Iris pigment epithelial cell (primary cell): ENCODE data around the gene SLC25A51.

Source experiments
- DNase-seq: peaks from one replicate; pipeline ENCODE4 v3.0.0-alpha.2; 2011; ENCODE audit warnings: low read depth

SLC25A51 gene, protein sequence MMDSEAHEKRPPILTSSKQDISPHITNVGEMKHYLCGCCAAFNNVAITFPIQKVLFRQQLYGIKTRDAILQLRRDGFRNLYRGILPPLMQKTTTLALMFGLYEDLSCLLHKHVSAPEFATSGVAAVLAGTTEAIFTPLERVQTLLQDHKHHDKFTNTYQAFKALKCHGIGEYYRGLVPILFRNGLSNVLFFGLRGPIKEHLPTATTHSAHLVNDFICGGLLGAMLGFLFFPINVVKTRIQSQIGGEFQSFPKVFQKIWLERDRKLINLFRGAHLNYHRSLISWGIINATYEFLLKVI

GRCh38 chr9:37903647-37904444, at the start of gene SLC25A51:
SLC25A51 (minus strand) TSS chr9:37904127; CDS start chr9:37888550, 15,577 bp downstream.
- DNase-seq = peak; percentile 89

DNA sequence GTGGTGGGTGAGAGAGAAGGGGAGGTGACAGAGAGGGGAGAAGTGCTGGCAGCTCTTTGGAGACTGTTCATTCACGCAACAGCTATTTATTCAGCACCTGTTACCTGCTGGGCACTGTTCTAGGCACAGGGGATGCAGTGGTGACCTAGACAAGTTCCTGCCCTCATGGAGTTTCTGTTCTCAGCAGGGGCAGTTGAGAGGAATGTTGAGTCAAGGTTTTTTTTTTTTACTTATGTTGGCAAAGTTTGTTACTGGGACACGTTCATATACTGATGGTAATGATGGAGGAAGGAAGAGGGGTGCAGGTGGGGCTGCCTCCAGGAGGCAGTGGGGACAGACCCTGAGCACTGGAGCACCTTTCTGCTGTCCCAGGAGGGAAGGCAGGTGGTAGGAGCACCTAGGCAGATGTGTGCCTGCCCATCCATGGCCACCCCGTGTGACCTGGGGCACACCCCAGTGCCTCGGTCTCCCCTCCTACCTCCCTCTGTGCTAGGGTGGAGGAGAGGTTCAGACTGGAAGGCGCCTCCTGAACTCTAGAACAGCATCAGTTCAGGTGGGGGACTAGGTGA, 49.4 kb upstream of the SLC25A51 start:
- DNase-seq = no peak

DNA sequence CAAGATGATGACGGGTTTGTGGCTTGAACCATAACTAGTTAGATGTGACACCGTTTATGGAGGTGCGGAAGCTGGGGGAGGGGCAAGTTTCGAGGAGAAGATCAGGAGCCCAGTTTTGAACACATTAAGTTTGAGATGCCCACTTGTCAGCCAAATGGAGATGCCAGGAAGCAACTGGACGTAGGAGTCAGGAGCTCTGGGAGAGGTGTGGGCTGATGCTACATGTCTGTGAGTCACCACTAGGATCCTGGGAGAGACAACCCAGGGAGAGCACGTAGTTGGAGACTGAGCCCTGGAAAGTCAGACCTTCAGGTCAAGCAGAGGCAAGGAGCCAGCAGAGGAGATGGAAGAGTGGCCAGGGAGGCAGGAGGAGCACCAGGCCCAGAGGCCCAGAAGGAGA, 48.8 kb upstream of the SLC25A51 start:
- DNase-seq = peak; percentile 70

DNA sequence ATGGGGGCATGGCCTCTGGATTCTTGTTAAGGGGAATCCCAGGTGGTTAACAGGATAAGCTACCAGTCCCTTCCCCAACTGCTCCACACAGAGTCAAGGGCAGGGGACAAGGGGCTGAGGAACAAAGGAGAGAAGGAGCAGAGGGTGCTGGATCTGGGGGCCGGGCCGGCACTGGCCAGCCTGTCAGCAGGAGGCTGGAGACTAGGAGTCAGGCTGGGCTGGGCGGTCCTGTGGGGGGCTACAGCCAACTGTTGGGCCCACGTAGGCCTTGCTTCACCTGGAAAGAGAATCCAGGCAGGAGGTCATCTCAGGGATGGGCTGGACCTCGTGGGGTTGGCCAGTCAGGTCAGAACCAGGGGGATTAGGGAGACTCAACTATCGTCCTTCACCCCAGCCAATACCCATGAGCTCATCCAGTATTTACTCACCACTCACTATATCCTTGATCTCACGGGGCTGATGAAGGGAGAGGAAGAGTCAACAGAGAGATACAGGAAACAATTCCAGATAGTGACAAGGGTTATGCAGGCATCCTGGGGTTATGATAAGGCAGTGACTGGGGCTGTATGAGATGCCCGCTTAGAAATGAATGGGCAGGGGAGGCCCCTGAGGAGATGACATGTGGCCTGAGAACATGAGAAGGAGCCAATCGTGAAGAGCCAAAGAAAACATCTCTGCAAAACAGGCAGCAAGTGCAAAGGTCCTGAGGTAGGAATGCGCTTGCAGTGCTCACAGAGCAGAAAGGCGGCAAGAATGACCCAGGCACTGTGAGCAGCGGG, 47.9 kb upstream of the SLC25A51 start:
- no peak for DNase-seq

GRCh38 chr9:37950561-37950960, 46.6 kb upstream of the SLC25A51 start:
- DNase-seq = no peak

DNA sequence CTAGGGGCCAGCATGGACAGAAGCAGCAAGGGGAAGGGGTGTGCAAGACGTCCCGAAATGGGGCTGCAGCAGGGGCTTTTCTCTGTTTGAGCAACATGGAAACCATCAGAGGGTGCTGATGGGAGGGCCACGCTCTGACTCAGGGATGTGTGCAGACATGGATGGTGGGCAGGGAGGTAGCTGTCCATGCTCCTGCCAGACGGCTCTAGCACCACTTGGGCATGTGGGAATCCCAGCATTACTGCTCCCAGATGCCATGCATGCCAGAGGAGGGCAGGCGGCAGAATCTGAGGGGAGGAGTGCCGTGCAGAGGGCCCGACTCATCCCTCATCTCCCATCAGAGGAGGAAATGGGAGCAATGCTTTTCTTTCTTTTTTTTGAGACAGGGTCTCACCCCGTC, 45.6 kb upstream of the SLC25A51 start:
- no peak for DNase-seq

GRCh38 chr9:37948417-37948980, 44.6 kb upstream of the SLC25A51 start:
- DNase-seq = no peak

- no peak for DNase-seq
Measured at GRCh38 chr9:37947977-37948376, 44.0 kb upstream of the SLC25A51 start.

- DNase-seq = no peak
Measured at GRCh38 chr9:37947471-37947870, 43.5 kb upstream of the SLC25A51 start.

- DNase-seq = no peak
Measured at GRCh38 chr9:37946971-37947370, 43.0 kb upstream of the SLC25A51 start.

- no peak for DNase-seq
Measured at GRCh38 chr9:37946041-37946440, 42.1 kb upstream of the SLC25A51 start.

- DNase-seq = peak; percentile 45
Measured at GRCh38 chr9:37944671-37945481, 40.9 kb upstream of the SLC25A51 start.

GRCh38 chr9:37944266-37944650, 40.3 kb upstream of the SLC25A51 start:
- DNase-seq = no peak

- peak; percentile 91 for DNase-seq
Measured at GRCh38 chr9:37943345-37944265, 39.7 kb upstream of the SLC25A51 start.

DNA sequence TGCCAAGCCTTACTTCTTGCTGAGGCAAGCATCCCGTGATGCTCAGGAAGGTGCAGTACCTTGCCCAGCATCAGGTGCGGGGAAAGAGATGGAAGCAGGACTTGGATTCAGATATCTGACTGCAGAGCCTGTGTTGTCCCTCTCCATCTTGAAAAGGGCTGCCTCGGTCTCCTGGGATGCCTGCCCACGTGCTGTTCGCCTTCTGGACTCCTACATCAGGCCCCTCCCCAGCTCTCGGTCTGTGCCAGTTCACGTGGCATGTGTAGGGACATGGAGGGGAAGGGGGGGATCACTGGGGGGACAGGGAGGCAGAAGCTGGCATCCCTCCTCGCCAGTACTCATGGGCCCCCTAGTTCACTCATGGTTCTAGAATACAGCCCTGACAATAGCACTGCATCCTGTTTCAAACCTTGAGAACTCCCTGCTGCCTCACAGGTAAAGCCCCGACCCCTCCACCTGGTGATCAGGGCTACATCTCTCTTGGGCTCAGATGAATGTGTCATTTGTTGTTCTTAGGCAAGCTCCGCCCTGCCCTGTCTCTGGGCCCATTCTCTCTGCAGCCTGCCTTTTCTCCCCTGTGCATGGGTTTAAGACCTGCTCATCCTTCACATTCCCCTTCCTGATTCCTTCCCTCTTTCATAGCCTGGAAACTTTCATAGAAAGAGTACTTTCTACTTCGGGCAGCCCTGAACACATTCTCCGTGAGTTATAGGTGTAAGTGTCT, 38.9 kb upstream of the SLC25A51 start:
- no peak for DNase-seq

- DNase-seq = no peak
Measured at GRCh38 chr9:37941253-37941652, 37.3 kb upstream of the SLC25A51 start.

DNA sequence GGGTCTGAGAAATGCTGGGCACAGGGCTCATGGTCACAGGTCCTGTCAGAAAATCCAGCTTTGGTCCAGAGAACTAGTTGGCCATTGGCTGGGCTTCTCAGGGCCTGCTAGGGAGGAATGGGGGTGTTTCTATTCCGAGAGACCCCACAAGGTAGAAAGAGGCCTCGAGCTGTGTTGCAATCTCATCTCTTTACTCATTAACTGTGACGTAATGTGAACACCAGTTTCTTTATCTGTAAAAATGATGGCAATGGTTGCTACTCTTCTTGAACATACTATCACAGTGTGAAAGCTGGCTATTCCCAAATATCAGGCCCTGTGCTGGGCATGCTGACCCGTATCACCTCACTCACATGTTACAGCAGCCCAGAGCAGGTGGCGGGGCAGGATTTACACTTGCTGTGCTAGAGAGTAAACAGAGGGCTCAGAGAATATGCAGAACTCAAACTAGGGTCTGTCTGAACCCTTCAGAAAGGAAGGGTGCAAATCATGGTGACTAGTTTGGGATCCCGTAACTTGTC, 35.7 kb upstream of the SLC25A51 start:
- DNase-seq = peak; percentile 63

DNA sequence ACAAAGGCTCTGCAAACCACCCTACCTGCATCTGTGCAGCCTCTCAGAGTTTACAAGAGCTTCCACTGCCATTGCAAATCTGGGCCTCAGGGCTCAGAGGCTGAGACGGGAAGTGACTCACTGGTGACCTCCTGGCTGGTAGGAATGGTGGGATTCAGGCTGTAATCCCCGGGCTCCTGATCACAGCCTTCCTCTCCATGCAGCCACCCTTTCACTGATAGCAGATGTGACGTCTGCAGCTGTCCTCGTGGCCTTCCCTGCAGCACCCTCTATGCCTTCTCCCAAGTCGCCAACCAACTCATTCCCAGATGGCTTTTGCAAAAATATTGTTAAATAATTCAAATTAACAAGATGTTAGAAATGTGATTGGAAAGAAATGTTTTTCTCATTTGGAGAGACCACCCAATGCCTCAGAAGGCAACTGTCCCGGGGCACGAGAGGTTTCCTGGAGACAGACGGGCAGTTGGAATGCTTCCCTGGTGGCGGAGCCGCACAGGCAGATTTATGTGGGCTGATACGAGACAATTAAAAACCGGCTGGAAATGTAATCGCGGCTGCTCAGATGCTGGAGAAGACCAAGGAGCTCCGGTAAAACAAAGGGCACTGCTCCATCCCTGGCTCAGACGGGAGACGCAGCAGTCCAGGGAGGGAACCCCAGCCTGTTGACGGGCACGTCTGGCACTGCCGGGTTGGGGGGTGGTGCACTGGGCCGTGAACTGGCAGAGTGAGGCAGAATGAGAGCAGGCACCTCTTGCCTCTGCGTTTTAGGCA, 34.4 kb upstream of the SLC25A51 start:
- DNase-seq = peak; percentile 86
